Measurements from ENCODE around the gene TMEM270.
"Not testable (repeated sequence)": the region's sequence is repeated elsewhere in the genome, so short reads cannot be mapped to it uniquely, and the experiment has no call there.

The TMEM270 gene

GRCh38 chr7:73864981-73865711 is 4.2 kb downstream of the TMEM270 start:
- DNase-seq = no peak

GRCh38 chr7:73865738-73866445 is 4.9 kb downstream of the TMEM270 start:
- no peak for DNase-seq

- DNase-seq = no peak
Observed at GRCh38 chr7:73866446-73866767, 5.4 kb downstream of the TMEM270 start.

GRCh38 chr7:73869011-73869798 is 8.2 kb downstream of the TMEM270 start:
- no peak for DNase-seq

- DNase-seq = no peak
Observed at GRCh38 chr7:73870041-73870492, 9.1 kb downstream of the TMEM270 start.

- no peak for DNase-seq
Observed at GRCh38 chr7:73871163-73872011, 10.4 kb downstream of the TMEM270 start.

GRCh38 chr7:73872056-73872908 is 11.3 kb downstream of the TMEM270 start:
- no peak for DNase-seq

GRCh38 chr7:73876361-73876760 is 15.4 kb downstream of the TMEM270 start:
- no peak for DNase-seq

- no peak for DNase-seq
Observed at GRCh38 chr7:73876973-73877372, 16.0 kb downstream of the TMEM270 start.

GRCh38 chr7:73879977-73880681 is 19.2 kb downstream of the TMEM270 start:
- no peak for DNase-seq

- DNase-seq = no peak
Observed at GRCh38 chr7:73880755-73881328, 19.9 kb downstream of the TMEM270 start.

- DNase-seq = no peak
Observed at GRCh38 chr7:73881352-73882046, 20.5 kb downstream of the TMEM270 start.

- DNase-seq = no peak
Observed at GRCh38 chr7:73882047-73882402, 21.1 kb downstream of the TMEM270 start.

- not testable (repeated sequence) for DNase-seq
Observed at GRCh38 chr7:73884867-73885422, 24.0 kb downstream of the TMEM270 start.

- DNase-seq = no peak
Observed at GRCh38 chr7:73885433-73885974, 24.5 kb downstream of the TMEM270 start.

- DNase-seq = no peak
Observed at GRCh38 chr7:73885975-73886798, 25.2 kb downstream of the TMEM270 start.

GRCh38 chr7:73887762-73888161 is 26.8 kb downstream of the TMEM270 start:
- DNase-seq = no peak

GRCh38 chr7:73888959-73889358 is 28.0 kb downstream of the TMEM270 start:
- no peak for DNase-seq
